HepG2 (cell line): ENCODE data around the gene MEIOB. TPM values are rescaled to one million over a fixed set of nuclear protein-coding genes. Genes with fewer than 3 reads are reported as not detected.

Source experiments
- E2F1 ChIP-seq: sonication (generic); formaldehyde crosslinking; IDR thresholded peaks from 2 replicates; pipeline ENCODE4 v1.5.0; 2020; ENCODE audit warnings: missing genetic modification reagents
- ELK4 ChIP-seq: sonication (generic); formaldehyde crosslinking; IDR thresholded peaks from 2 replicates; pipeline ENCODE4 v1.9.0; 2021; ENCODE audit warnings: missing genetic modification reagents, borderline replicate concordance
- FOXK2 ChIP-seq: fragments of 450-650 bp; IDR thresholded peaks from 2 replicates; pipeline ENCODE4 v1.6.1; 2016
- HMGXB3 ChIP-seq: sonication (generic); formaldehyde crosslinking; IDR thresholded peaks from 2 replicates; pipeline ENCODE4 v1.4.0; 2020; ENCODE audit warnings: missing genetic modification reagents, borderline replicate concordance
- MAFF ChIP-seq: IDR thresholded peaks from 2 replicates; pipeline ENCODE4 v1.6.1; 2011; ENCODE audit warnings: low read depth, low read length, improper control_type of control experiment
- MLXIP ChIP-seq: sonication (generic); formaldehyde crosslinking; IDR thresholded peaks from 2 replicates; pipeline ENCODE4 v1.9.0; 2021; ENCODE audit warnings: missing genetic modification reagents, borderline replicate concordance
- SOX13 ChIP-seq, 3 experiments: fragments of 450-650 bp in 1 of 3; sonication (generic) in 1 of 3; formaldehyde crosslinking in 1 of 3; IDR thresholded peaks in 2 of 3; conservative IDR thresholded peaks in 1 of 3; 2 replicates each; pipeline versions ENCODE4 v1.5.0 to v1.6.1; 2016 to 2020; ENCODE audit warnings: antibody characterized with exemption in 1 of 3, mild to moderate bottlenecking in 1 of 3, missing compliant biosample characterization in 1 of 3, missing genetic modification reagents in 1 of 3, moderate library complexity in 1 of 3
- THAP11 ChIP-seq: IDR thresholded peaks from 2 replicates; pipeline ENCODE4 v1.6.1; 2016; ENCODE audit warnings: missing biosample characterization, missing genetic modification reagents
- TMF1 ChIP-seq: sonication (generic); formaldehyde crosslinking; IDR thresholded peaks from 2 replicates; pipeline ENCODE4 v1.8.1; 2022; ENCODE audit warnings: low read depth, missing genetic modification reagents
- TSC22D2 ChIP-seq: sonication (generic); formaldehyde crosslinking; IDR thresholded peaks from 2 replicates; pipeline ENCODE4 v1.5.1; 2020; ENCODE audit warnings: missing genetic modification reagents, mild to moderate bottlenecking, borderline replicate concordance
- ZBTB10 ChIP-seq: sonication (generic); formaldehyde crosslinking; IDR thresholded peaks from 2 replicates; pipeline ENCODE4 v1.4.0; 2020; ENCODE audit warnings: missing genetic modification reagents, borderline replicate concordance
- ZFP41 ChIP-seq: sonication (generic); formaldehyde crosslinking; IDR thresholded peaks from 2 replicates; pipeline ENCODE4 v1.4.0; 2020; ENCODE audit warnings: mild to moderate bottlenecking, missing genetic modification reagents, borderline replicate concordance
- ZNF383 ChIP-seq: sonication (generic); formaldehyde crosslinking; IDR thresholded peaks from 2 replicates; pipeline ENCODE4 v1.4.0; 2020; ENCODE audit warnings: missing genetic modification reagents, mild to moderate bottlenecking, borderline replicate concordance
- ZNF629 ChIP-seq: sonication (generic); formaldehyde crosslinking; conservative IDR thresholded peaks from 2 replicates; pipeline ENCODE4 v1.5.0; 2020; ENCODE audit warnings: missing genetic modification reagents
- ZNF747 ChIP-seq: sonication (generic); formaldehyde crosslinking; IDR thresholded peaks from 2 replicates; pipeline ENCODE4 v1.8.1; 2023; ENCODE audit warnings: missing genetic modification reagents, mild to moderate bottlenecking, borderline replicate concordance
- polyA plus RNA-seq, 8 experiments: library from polyadenylated mRNA; depleted of rRNA in 3 of 8; stranded (reverse) in 7 of 8; unstranded in 1 of 8; fragments of >200 nt; fragmentation: Illumina TruSeq in 4 of 8; extraction: Trizol in 4 of 8; gene quantifications; 2 replicates each; pipeline versions ENCODE4 v1.2.1 to v1.2.3, GENCODE V29; 2011 to 2016; ENCODE audit warnings: low read depth in 4 of 8, missing spikeins in 1 of 8, mixed read lengths in 1 of 8; ENCODE audit not compliant: insufficient read depth in 1 of 8
- total RNA-seq, 5 experiments: library from RNA; depleted of rRNA; stranded (reverse); fragments of >200 nt; fragmentation: Illumina TruSeq; extraction: Trizol; gene quantifications; 2 replicates each; pipeline ENCODE4 v1.2.3, GENCODE V29; 2016; ENCODE audit warnings: low read depth in 1 of 5

Gene MEIOB
- total and polyA plus RNA-seq, 2 of the 13 experiments (the other 11 are each of a cell fraction or from before 2014, with no cell fraction given) = 0.17 TPM; not detected in 1

- TF ChIP-seq ELK4 (CRISPR knock-in tag) (no peak), MAFF (no peak), TMF1 (CRISPR knock-in tag) (no peak), THAP11 (CRISPR knock-in tag) (peak; percentile 68), ZNF747 (CRISPR knock-in tag) (0 out of 2 replicates have a peak, but pooled peaks have one; percentile 41), MLXIP (CRISPR knock-in tag) (0 out of 2 replicates have a peak, but pooled peaks have one; percentile 19), TSC22D2 (no peak), HMGXB3 (CRISPR knock-in tag) (no peak), E2F1 (CRISPR knock-in tag) (no peak), ZBTB10 (CRISPR knock-in tag) (no peak), SOX13 (IDR thresholded peaks at IDR 0.05) (peak; percentile 33; the same call in 1 of the 2 replicates), SOX13 (CRISPR knock-in tag; conservative IDR thresholded peaks at IDR 0.05 in 1 of 2, IDR thresholded peaks at IDR 0.05 in 1 of 2) (peak in 1 of 2 experiments; percentile 74; a peak in 1 of 4 replicates), ZFP41 (CRISPR knock-in tag) (no peak), FOXK2 (no peak), ZNF629 (CRISPR knock-in tag) (peak; percentile 66), ZNF383 (CRISPR knock-in tag) (no peak)
Observed at GRCh38 chr16:1828645-1829410, 43.1 kb downstream of the MEIOB start (continued).
